Activated CD8-positive, alpha-beta T cell treated with anti-CD3 and anti-CD28 coated beads, Interleukin-2, amount 10 ng/mL, durations not matched to agents 7 days and 5 days (primary cell): Measurements from ENCODE around the gene ANGPTL5. TPM values are rescaled to one million over a fixed set of nuclear protein-coding genes. Genes with fewer than 3 reads are reported as not detected.

Experiments
- ATAC-seq: fragments of 150-1000 bp; cut with Tn5 transposase; one replicate; pipeline ENCODE4 v1.10.0; 2021; ENCODE audit warnings: moderate library complexity
- CTCF ChIA-PET: fragments of 350-600 bp; sonication (Branson Sonifier 250); formaldehyde crosslinking; loops from one replicate; lab custom pipeline; 2021; ENCODE audit warnings: antibody characterized with exemption; lab: Charles Lee
- POLR2A ChIA-PET: fragments of 350-600 bp; sonication (Branson Sonifier 250); formaldehyde crosslinking; loops from one replicate; lab custom pipeline; 2021; ENCODE audit warnings: antibody characterized with exemption; lab: Charles Lee
- DNase-seq: peaks from one replicate; pipeline ENCODE4 v3.0.0-alpha.2; 2020
- H3K27ac Mint-ChIP-seq: one replicate; pipeline ENCODE4 v1.8.0; 2021; ENCODE audit warnings: mild to moderate bottlenecking, mixed read lengths
- H3K27me3 Mint-ChIP-seq: one replicate; pipeline ENCODE4 v1.8.0; 2021; ENCODE audit warnings: low read depth, mixed read lengths
- H3K36me3 Mint-ChIP-seq: one replicate; pipeline ENCODE4 v1.8.0; 2021; ENCODE audit warnings: low read depth, mixed read lengths
- H3K4me1 Mint-ChIP-seq: one replicate; pipeline ENCODE4 v1.8.0; 2021; ENCODE audit warnings: low read depth, mixed read lengths
- H3K4me3 Mint-ChIP-seq: one replicate; pipeline ENCODE4 v1.8.0; 2021; ENCODE audit warnings: mild to moderate bottlenecking, mixed read lengths
- H3K9me3 Mint-ChIP-seq: one replicate; pipeline ENCODE4 v1.8.0; 2022; ENCODE audit warnings: mixed read lengths; ENCODE audit not compliant: insufficient read depth
- total RNA-seq, 2 experiments: library from RNA; stranded (reverse); gene quantifications; one replicate each; pipeline ENCODE4 v1.2.3, GENCODE V29; 2021

The ANGPTL5 gene
- total RNA-seq, 2 experiments from 2014 or later, result not detected

GRCh38 chr11:101881586-101881985 is 34.7 kb downstream of the ANGPTL5 start:
- no peak overlapping the region for H3K4me3 Mint-ChIP-seq
- no peaks in the 10 kb centered on the region for H3K27me3 Mint-ChIP-seq
- no peaks in the 10 kb centered on the region for H3K9me3 Mint-ChIP-seq
- ATAC-seq, result no peak
- ChIA-PET POLR2A (no interaction called here), CTCF (no interaction called here)
- no peaks in the 10 kb centered on the region for H3K36me3 Mint-ChIP-seq
- DNase-seq, result no peak
- no peaks in the 10 kb centered on the region for H3K4me1 Mint-ChIP-seq
- no peak overlapping the region for H3K27ac Mint-ChIP-seq

- CTCF ChIA-PET, result interaction anchor here (0.7 to 1.4 kb wide), 6 partner anchors 13 to 35 kb away, joined by 3 to 5 read pairs (median 4); partner anchors contain the start of gene CEP126
- ATAC-seq (no peak), DNase-seq (no peak)
- POLR2A ChIA-PET, result no interaction called here
- Mint-ChIP-seq H3K27me3 (no peaks in the 10 kb centered on the region), H3K9me3 (no peaks in the 10 kb centered on the region), H3K4me1 (no peaks in the 10 kb centered on the region), H3K27ac (no peak overlapping the region), H3K36me3 (no peaks in the 10 kb centered on the region), H3K4me3 (no peak overlapping the region)
These were observed 36.1 kb downstream of the ANGPTL5 start for GRCh38 chr11:101880222-101880621.

- ATAC-seq (no peak), DNase-seq (no peak)
- no peaks in the 10 kb centered on the region for H3K9me3 Mint-ChIP-seq
- ChIA-PET CTCF (no interaction called here), POLR2A (no interaction called here)
- no peaks in the 10 kb centered on the region for H3K27me3 Mint-ChIP-seq
- no peaks in the 10 kb centered on the region for H3K4me1 Mint-ChIP-seq
- no peak overlapping the region for H3K27ac Mint-ChIP-seq
- no peak overlapping the region for H3K4me3 Mint-ChIP-seq
- no peaks in the 10 kb centered on the region for H3K36me3 Mint-ChIP-seq
These were observed 44.0 kb downstream of the ANGPTL5 start for GRCh38 chr11:101872171-101872882.

DNA sequence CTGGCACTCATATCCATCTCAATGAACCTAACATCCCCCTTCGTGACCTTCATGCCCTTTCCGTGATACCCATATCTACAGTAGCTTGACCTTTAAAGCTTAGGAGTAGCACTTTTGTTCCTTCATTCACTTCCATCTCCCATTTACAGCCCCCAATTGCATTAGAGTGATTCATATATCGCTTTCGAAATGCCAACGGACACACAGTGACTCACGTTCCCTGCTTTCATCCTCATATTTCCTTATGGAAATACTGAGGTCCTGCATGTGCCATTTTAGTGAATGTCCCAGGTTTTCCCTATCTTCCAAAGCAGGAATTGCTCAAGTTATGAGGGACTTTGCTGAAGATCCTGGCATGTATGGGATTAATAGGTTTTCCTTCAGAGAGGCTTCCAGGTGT is 45.8 kb downstream of the ANGPTL5 start:
- CTCF ChIA-PET, result interaction anchor here (2.0 kb wide), 1 partner anchor 9 kb away, joined by 8 read pairs; no protein-coding TSS in a partner anchor

DNA sequence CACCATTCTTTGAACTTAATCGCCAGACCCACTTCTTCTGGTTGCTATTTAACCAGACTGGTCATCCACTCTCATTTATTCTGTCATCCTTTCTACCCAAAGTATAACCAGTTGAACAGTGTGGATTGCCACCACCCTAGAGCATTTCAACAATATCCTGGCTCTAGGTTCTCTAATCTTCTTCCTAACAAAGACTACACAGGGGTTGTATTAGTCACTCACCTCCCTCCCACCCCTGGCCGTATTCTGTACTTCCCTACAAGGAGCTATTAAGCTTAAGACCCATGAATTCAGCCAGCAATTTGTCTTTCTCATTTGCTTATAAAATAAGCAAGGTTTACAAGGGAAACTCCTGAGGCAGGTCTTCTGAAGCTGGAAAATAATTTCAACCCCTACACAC is 48.4 kb downstream of the ANGPTL5 start:
- H3K27me3 Mint-ChIP-seq, result no peaks in the 10 kb centered on the region
- POLR2A ChIA-PET, result no interaction called here

More for the DNA sequence above, 45.8 kb downstream of the ANGPTL5 start:
- POLR2A ChIA-PET, result no interaction called here
- Mint-ChIP-seq H3K36me3 (no peaks in the 10 kb centered on the region), H3K4me1 (no peaks in the 10 kb centered on the region), H3K27me3 (no peaks in the 10 kb centered on the region), H3K4me3 (no peak overlapping the region), H3K9me3 (no peaks in the 10 kb centered on the region), H3K27ac (no peak overlapping the region)
- ATAC-seq (no peak), DNase-seq (no peak)

GRCh38 chr11:101866619-101867491 is 49.5 kb downstream of the ANGPTL5 start:
- DNase-seq (no peak), ATAC-seq (no peak)
- H3K27ac Mint-ChIP-seq, result no peak overlapping the region
- H3K4me3 Mint-ChIP-seq, result no peak overlapping the region
- H3K4me1 Mint-ChIP-seq, result no peaks in the 10 kb centered on the region
- ChIA-PET CTCF (interaction anchor here (1.3 to 1.4 kb wide), 2 partner anchors 13 to 174 kb away, joined by 3 to 5 read pairs; no protein-coding TSS in a partner anchor), POLR2A (no interaction called here)
- peaks cover 1% of the 10 kb centered on the region for H3K27me3 Mint-ChIP-seq
- no peaks in the 10 kb centered on the region for H3K36me3 Mint-ChIP-seq
- H3K9me3 Mint-ChIP-seq, result no peaks in the 10 kb centered on the region

More for the DNA sequence above, 48.4 kb downstream of the ANGPTL5 start:
- H3K4me3 Mint-ChIP-seq, result no peak overlapping the region
- DNase-seq (no peak), ATAC-seq (no peak)
- no peaks in the 10 kb centered on the region for H3K36me3 Mint-ChIP-seq
- CTCF ChIA-PET, result interaction anchor here (1.0 to 1.3 kb wide), 2 partner anchors 10 to 12 kb away, joined by 3 to 5 read pairs; no protein-coding TSS in a partner anchor
- H3K4me1 Mint-ChIP-seq, result no peaks in the 10 kb centered on the region
- H3K27ac Mint-ChIP-seq, result no peak overlapping the region
- no peaks in the 10 kb centered on the region for H3K9me3 Mint-ChIP-seq

- no peak overlapping the region for H3K4me3 Mint-ChIP-seq
- no peaks in the 10 kb centered on the region for H3K9me3 Mint-ChIP-seq
- CTCF ChIA-PET, result interaction anchor here (1.2 to 4.7 kb wide), 2 partner anchors 16 to 143 kb away, joined by 4 to 89 read pairs; no protein-coding TSS in a partner anchor
- H3K36me3 Mint-ChIP-seq, result no peaks in the 10 kb centered on the region
- POLR2A ChIA-PET, result no interaction called here
- peaks cover 2% of the 10 kb centered on the region for H3K27me3 Mint-ChIP-seq
- DNase-seq (no peak), ATAC-seq (no peak)
- no peak overlapping the region for H3K27ac Mint-ChIP-seq
- H3K4me1 Mint-ChIP-seq, result no peaks in the 10 kb centered on the region
These were observed 52.2 kb downstream of the ANGPTL5 start for GRCh38 chr11:101864098-101864497.

DNA sequence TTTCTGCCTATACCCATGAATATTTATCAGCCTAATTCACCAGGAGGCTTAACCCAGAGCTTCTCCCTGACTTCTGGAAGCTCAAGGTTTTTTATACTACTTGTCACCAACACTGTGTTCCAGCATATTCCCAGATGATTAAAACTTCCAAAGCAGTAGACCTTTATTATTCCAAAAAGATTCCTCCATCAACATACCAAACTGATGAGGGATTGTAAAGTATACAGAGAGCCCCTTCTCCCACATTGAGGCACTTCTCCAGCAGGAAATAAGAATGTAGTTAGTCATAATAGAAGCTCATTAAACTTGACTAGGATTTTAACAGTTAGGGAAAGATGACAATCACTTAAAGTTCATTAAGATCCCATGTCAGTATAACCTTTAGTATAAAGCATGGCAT is 53.0 kb downstream of the ANGPTL5 start:
- H3K27me3 Mint-ChIP-seq, result peaks cover 2% of the 10 kb centered on the region
- no peaks in the 10 kb centered on the region for H3K36me3 Mint-ChIP-seq
- CTCF ChIA-PET, result interaction anchor here (1.2 to 4.7 kb wide), 2 partner anchors 17 to 144 kb away, joined by 4 to 89 read pairs; no protein-coding TSS in a partner anchor
- DNase-seq (no peak), ATAC-seq (no peak)
- no peaks in the 10 kb centered on the region for H3K4me1 Mint-ChIP-seq
- POLR2A ChIA-PET, result no interaction called here
- H3K9me3 Mint-ChIP-seq, result no peaks in the 10 kb centered on the region
- H3K27ac Mint-ChIP-seq, result no peak overlapping the region
- H3K4me3 Mint-ChIP-seq, result no peak overlapping the region

- CTCF ChIA-PET, result interaction anchor here (1.2 to 4.7 kb wide), 5 partner anchors 15 to 151 kb away, joined by 4 to 89 read pairs (median 10); no protein-coding TSS in a partner anchor
- ATAC-seq (no peak), DNase-seq (no peak)
- Mint-ChIP-seq H3K4me1 (no peaks in the 10 kb centered on the region), H3K4me3 (no peak overlapping the region), H3K9me3 (no peaks in the 10 kb centered on the region), H3K27me3 (peaks cover 2% of the 10 kb centered on the region), H3K36me3 (no peaks in the 10 kb centered on the region), H3K27ac (no peak overlapping the region)
- POLR2A ChIA-PET, result no interaction called here
These were observed 53.7 kb downstream of the ANGPTL5 start for GRCh38 chr11:101862391-101863233.

DNA sequence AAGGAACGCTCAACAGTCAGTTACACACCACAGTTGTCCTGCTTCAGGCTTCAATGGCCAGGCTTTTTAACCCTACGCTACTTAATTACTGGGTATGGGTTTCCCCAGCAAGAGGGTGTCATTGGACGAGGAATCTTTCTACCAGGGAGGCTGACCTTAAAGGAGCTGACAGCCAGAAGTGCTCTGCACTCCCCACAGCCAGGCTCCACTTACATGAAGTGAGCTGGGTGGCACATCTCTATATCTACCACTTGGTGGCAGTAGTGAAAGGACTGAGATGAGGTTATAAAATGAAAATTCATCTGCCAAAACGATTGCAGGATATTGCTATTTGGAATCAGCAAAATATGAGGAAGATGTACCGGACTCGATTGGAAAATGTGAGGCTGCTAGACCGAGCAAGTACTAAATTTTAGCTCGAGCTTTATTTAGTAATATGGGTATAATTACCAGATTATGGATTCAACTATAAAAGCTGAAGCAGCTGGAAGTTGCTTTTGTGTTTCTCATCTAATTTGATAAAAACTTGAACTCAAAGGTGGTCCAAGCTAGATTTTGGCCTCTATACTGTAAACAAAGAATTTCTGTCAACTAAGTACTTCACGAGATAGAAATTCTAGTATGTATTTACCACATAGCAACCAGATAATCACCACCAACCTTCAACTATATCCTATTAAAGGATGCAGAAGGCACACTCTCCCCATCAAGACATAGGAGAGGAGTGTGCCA is 55.5 kb downstream of the ANGPTL5 start:
- Mint-ChIP-seq H3K9me3 (no peaks in the 10 kb centered on the region), H3K27ac (no peak overlapping the region), H3K36me3 (no peaks in the 10 kb centered on the region), H3K4me1 (no peaks in the 10 kb centered on the region), H3K27me3 (peaks cover 2% of the 10 kb centered on the region), H3K4me3 (no peak overlapping the region)
- CTCF ChIA-PET, result interaction anchor here (0.6 to 4.7 kb wide), 22 partner anchors 9 to 978 kb away, joined by 3 to 89 read pairs (median 4); partner anchors contain the start of gene CEP126
- DNase-seq, result peak; percentile 40
- POLR2A ChIA-PET, result interaction anchor here (0.5 to 0.6 kb wide), 2 partner anchors 147 to 277 kb away, joined by 4 read pairs; no protein-coding TSS in a partner anchor
- peak; percentile 76 for ATAC-seq
